Sciatic nerve (tissue), 2 donors: ENCODE results near the gene TESK2. TPM values are rescaled to one million over a fixed set of nuclear protein-coding genes. Genes with fewer than 3 reads are reported as not detected.

Source experiments
- ATAC-seq: fragments of 200-7000 bp; cut with Tn5 transposase; one replicate; pipeline ENCODE4 v1.9.1; 2020; ENCODE audit warnings: mild to moderate bottlenecking, moderate library complexity
- DNase-seq: peaks from one replicate; pipeline ENCODE4 v3.0.0-alpha.2; 2020; ENCODE audit warnings: low spot score
- intact Hi-C: fragments of 100-400 bp; cut with DNase I; formaldehyde crosslinking; loops from one replicate; pipeline ENCODE4 v1.14.2; 2022
- total RNA-seq: library from RNA; stranded (reverse); fragmentation: NEBNext Ultra II Directional; extraction: Animal tissue kit (Norgen Biotek cat#: 25700); gene quantifications from one replicate; pipeline ENCODE4 v1.2.1, GENCODE V29; 2021
- donor health status: DM: no; HTN: no; CAD: no.
- donor health status: DM: no; HTN: no; CAD: no.

Gene TESK2
- total RNA-seq, 1 donor from 2014 or later: 14.3 TPM

DNA sequence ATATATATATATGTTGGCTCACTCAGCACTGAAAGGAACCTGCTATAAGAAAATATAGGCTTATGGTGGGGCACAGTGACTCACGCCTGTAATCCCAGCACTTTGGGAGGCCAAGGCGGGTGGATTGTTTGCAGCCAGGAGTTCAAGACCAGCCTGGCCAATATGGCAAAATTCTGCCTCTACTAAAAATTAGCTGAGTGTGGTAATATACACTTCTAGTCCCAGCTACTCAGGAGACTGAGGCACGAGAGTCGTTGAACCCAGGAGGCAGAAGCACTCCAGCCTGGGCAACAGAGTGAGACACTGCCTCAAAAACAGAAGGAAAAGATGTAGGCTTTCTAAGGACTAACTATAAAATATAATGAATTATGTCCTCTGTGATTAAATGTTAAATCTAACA lies 136.1 kb downstream of the TESK2 start:
- intact Hi-C loops: no loop called here
- DNase-seq (no peak), ATAC-seq (no peak)

GRCh38 chr1:45353685-45354084 lies 137.3 kb downstream of the TESK2 start:
- ATAC-seq (no peak), DNase-seq (no peak)
- intact Hi-C loops: no loop called here

DNA sequence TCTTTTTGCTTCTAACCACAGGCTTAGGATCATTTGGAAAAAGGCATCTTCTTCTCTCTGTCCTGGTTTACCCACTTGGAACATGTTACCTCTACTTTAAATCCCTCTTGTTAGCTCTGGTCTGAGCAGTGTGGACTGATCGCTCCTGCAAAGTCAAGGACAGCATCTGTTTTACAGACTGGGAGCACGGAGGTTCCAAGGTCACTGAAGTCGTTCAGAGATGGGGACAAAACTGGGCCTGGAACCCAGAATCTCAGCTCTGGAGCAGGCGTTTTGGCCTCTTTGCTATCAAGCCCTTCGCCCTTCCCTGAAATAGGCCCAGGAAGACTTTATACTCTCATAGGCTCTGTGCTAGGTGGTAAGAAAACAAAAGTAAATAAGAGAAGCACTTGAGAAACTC lies 139.5 kb downstream of the TESK2 start:
- intact Hi-C loops: no loop called here
- no peak for ATAC-seq
- DNase-seq: no peak

DNA sequence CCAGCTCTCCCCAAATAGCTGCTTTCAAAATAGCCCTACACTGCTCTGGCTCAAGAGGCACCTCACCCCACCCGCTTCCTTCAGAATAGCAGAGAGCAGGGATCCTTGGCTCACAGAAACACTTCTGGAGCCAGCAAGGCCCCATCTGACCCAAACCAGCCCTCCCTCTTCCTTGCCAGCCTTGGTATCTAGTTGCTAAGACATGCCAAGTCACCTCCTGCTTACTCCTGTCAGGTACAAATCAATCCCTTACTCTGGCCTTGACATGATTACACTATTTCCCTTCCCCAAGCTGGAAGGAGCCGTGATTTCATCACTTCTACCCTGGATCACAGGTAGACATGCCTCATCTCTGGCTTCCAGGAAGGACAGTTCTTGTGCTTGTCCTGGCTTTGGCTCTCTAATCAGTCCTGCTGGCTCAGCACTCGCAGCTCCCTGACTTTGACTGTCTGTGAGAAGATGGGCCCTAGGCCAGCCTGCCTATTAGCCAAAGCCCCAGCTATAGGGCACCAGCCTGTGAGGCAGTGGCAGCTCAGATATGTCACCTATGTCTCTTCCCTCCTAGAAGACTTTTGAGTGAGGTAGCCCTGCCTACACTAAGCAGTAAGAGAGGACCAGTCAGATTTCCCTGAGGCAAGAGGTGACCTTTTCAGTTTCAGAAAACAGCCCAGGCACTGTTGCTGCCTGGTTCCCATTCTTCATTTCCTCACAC lies 141.8 kb downstream of the TESK2 start:
- intact Hi-C loops: no loop called here
- ATAC-seq: peak; percentile 78
- no peak for DNase-seq

GRCh38 chr1:45348609-45348965 lies 142.4 kb downstream of the TESK2 start:
- ATAC-seq (peak; percentile 54), DNase-seq (no peak)
- intact Hi-C loops: no loop called here

DNA sequence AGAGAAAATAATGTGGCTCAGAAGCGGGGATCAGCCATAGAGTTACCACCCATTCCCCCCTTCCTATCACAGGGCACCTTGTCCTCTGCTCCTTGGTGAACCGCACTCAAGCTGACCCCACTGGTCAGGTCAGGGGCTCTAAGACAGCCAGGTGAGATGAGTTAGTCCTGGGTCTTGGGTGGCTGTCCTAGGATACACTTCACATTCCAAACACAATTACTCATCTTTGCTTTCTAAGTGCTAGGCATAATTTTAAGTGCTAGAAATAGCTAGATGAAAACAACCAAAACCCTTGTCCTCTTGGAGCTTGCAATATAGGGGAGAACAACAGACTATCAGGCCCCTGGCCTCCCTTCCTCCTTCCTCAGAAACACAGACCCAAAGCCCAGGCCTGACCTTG lies 142.9 kb downstream of the TESK2 start:
- no peak for ATAC-seq
- intact Hi-C loops: no loop called here
- no peak for DNase-seq

DNA sequence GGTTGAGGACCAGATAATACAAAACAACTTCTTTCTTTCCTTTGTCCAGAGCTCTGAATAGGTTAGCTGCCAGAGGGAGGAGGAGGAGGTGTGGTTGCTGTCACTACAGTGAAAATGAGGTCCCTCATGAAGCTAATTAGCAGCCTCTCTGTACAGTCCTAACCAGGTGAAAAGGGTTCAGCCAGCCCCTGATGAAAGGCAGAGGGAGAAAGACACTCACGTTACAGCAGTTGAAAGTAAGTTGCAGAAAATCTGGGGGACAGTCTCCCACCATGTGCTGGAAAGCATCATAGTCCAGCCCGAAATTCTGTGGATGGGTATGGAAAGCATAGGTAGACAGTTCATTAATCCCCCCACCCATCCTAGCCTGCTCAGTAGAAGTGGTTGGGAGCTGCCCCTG lies 144.5 kb downstream of the TESK2 start:
- ATAC-seq: no peak
- no peak for DNase-seq
- intact Hi-C loops: no loop called here

DNA sequence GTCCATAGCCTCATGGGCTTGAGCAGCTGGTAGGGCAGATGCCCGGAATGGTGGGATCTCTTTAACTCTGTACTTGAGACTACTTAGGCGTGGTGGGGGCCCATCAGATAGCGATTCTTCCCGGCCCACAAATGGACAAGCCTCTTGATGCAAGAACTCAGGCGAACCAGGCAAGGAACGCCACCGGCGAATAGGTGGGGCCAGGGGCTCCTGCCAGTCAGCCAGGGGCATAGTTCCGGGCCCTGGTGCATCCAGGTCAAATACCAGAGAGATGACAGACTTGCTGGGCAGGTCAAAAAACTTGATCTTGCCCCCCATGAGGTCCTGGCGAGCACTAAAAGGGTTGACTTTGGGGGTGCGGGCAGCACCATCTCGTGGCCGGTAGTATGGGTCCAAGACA lies 145.9 kb downstream of the TESK2 start:
- DNase-seq (no peak), ATAC-seq (no peak)
- intact Hi-C loops: no loop called here

- intact Hi-C loops: no loop called here
- no peak for ATAC-seq
- DNase-seq: no peak
These were observed 146.5 kb downstream of the TESK2 start for GRCh38 chr1:45344499-45344898.

DNA sequence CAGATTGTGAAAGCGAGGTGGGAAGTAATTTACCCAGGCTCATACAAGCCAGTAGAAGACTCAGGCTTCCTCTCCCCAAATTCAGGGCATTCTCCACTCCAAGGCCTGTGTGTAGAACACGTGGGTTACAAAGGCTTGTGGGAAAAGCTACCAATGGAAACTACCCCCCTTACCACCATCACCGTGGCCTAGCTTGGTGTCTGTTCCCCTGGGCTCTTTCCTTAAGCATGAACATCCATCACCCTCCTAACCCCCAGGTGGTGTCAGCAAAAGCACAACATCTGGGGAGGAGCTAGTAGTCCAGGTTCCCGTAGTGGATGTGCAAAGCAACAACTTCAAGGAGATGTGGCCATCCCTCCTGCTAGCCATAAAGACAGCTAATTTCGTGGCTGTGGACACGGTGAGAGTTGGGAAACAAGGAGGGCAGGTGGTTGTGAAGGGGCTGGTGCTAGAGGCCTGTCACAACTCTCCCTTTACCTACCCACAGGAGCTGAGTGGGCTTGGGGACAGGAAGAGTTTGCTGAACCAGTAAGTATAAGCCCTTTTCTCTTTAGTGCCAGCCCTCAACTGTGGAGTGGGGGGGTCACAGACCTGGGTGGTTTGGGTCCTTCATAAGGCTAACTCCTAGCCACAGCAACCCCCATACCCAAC lies 150.0 kb downstream of the TESK2 start:
- ATAC-seq (peak; percentile 1), DNase-seq (no peak)
- intact Hi-C loops: no loop called here

DNA sequence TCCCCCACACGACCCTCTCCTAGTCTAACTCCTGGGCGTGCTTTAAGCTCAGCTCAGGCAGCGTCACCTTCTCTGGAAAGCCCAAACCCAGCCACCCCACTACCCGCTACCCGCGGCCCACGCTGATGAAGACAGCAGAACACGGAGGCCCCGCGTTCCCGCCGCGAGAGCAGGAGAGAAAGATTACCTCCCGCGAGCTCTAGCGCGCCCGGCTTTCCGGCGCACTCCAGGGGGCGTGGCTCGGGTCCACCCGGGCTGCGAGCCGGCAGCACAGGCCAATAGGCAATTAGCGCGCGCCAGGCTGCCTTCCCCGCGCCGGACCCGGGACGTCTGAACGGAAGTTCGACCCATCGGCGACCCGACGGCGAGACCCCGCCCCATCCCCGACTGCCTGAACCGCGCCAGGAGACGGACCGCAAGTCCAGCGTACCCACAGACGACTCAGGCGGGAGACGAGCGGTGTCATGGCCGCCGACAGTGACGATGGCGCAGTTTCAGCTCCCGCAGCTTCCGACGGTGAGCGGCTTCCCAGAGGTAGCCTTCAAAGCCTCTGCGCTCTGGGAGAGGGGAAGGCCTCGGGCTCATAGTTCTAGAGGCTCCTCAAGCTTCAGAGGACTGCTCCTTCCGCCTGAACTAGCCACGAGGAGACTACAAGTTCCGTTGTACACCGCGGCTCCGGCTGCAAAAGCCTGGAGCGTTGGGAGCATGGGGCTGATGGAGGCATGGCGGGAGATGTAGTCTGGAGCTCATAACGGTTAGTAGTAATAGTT lies 151.0 kb downstream of the TESK2 start, which contains the start of the genes MUTYH and TOE1:
TSS of gene MUTYH (minus strand) at position 652 of the 770 bp plus-strand sequence. CDS start 5,935 bp downstream, outside the sequence.
TSS of gene TOE1 (plus strand) at position 382 of the 770 bp plus-strand sequence. CDS start at position 465, 83 bp downstream.
- ATAC-seq (peak; percentile 96), DNase-seq (peak; percentile 94)
- intact Hi-C loops: no loop called here

DNA sequence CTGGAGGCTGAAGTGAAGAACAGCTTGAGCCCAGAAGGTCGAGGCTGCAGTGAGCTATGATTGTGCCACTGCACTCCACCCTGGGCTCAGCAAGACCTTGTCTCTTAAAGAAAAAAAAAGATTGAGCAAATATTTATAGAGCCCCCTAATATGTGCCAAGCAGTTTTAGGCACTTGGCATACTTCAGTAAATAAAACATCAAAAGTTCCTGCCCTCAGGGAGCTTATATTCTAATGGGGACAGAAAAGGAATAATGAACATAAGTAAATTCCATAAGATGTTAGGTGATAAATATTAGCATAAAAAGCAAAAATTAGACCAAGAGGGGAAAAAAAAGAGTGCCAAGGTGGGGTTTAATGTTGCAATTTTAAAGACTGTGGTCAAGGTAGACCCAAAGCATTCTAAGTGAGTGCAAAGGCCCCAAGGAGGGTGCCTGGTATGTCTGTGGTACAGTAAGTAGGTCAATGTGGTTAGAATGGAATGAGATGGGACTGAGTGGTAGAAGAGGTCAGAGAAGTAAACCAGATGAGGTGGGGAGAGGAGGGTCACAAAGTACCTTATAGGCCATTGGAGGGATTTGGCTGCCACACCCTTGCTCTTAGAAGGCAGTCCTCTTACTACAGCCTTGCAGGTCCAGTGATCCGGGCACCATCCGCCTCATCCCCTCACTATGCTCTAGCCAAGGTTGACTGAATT lies 153.2 kb downstream of the TESK2 start:
- intact Hi-C loops: no loop called here
- ATAC-seq (no peak), DNase-seq (no peak)

GRCh38 chr1:45335855-45336324 lies 155.1 kb downstream of the TESK2 start:
- no peak for ATAC-seq
- DNase-seq: no peak
- intact Hi-C loops: no loop called here

GRCh38 chr1:45334308-45335245 lies 156.4 kb downstream of the TESK2 start:
- no peak for DNase-seq
- ATAC-seq: peak; percentile 54
- intact Hi-C loops: no loop called here

- no peak for ATAC-seq
- intact Hi-C loops: no loop called here
- no peak for DNase-seq
These were observed 158.6 kb downstream of the TESK2 start for GRCh38 chr1:45332346-45332720.

- ATAC-seq: no peak
- no peak for DNase-seq
- intact Hi-C loops: no loop called here
These were observed 159.3 kb downstream of the TESK2 start for GRCh38 chr1:45331436-45332345.

GRCh38 chr1:45329445-45329844 lies 161.5 kb downstream of the TESK2 start:
- intact Hi-C loops: no loop called here
- no peak for DNase-seq
- ATAC-seq: no peak
